Heart left ventricle (tissue), 13 donors: ENCODE results near the gene NUDT1.

Source experiments
- POLR2A ChIP-seq, 2 donors: fragments of 450-650 bp; IDR thresholded peaks; one replicate each; pipeline ENCODE4 v1.6.1; 2017; ENCODE audit warnings: antibody characterized with exemption in 2 of 2, mild to moderate bottlenecking in 2 of 2, moderate library complexity in 2 of 2
- TF ChIP-seq, protein P1 (sequence below), 12 donors: fragments of 200-600 bp; sonication (generic) in 4 of 12; IDR thresholded peaks; one replicate each; pipeline versions ENCODE4 v1.5.0 to v1.8.0; 2018 to 2022; ENCODE audit warnings: antibody characterized with exemption in 12 of 12, mild to moderate bottlenecking in 5 of 12
- donor health status: ischemic (EF 13 %, LVEDD 7.1; RV severe dilation, severe dysfunction).
- donor health status: DM: no; HTN: yes; CAD: no.
- donor health status: DM: no; HTN: no; CAD: no.
- donor health status: ischemic (EF 25% LVEDD 6.9; RV normal size, moderate dysfunction).
- donor health status: ischemic (EF 25% LVEDD 5.7; RV mildly dilated, moderate dysfunction).
- donor health status: ischemic (EF 35%, LVEDD 5.7; RV mildly dilated, moderate dysfunction).
- donor health status: nonischemic (EF 11% LVEDD 7.7; RV severe dilation, severe dysfunction).
- donor health status: DM: yes; HTN: yes; CAD: no.
- donor health status: PGD.
- donor health status: ischemic (EF 29% LVEDD 5.4; RV normal size, mild dysfunction).
- donor health status: nonischemic (EF 23%, LVEDD 6.1; RV moderate dilation, normal function).

DNA sequence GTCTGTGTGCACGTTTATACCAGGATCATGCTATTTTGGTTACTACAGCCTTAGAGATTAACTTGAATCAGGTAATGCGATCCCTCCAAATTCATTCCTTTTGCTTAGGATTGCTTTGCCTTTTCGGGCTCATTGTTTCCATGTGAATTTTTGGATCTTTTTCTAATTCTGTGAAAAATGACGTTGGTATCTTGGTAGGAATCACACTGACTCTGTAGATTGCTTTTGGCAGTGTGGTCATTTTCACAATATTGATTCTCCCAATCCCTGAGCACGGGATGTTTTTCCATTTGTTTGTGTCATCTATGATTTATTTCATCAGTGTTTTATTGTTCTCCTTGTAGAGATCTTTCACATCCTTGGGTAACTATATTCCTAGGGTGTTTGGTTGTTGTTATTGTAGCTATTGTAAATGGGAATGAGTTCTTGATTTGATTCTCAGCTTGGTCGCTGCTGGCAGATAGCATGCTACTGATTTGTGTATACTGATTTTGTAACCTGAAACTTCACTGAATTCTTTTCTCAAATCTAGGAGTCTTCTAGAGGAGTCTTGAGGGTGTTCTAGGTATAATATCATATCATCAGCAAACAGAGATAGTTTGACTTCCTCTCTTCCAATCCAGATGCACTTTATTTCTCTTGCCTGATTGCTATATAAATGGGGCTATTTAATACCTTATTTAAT, 54.1 kb downstream of the NUDT1 start:
- TF ChIP-seq POLR2A (IDR thresholded peaks at IDR 0.05): no peak
- TF ChIP-seq, protein P1, sequence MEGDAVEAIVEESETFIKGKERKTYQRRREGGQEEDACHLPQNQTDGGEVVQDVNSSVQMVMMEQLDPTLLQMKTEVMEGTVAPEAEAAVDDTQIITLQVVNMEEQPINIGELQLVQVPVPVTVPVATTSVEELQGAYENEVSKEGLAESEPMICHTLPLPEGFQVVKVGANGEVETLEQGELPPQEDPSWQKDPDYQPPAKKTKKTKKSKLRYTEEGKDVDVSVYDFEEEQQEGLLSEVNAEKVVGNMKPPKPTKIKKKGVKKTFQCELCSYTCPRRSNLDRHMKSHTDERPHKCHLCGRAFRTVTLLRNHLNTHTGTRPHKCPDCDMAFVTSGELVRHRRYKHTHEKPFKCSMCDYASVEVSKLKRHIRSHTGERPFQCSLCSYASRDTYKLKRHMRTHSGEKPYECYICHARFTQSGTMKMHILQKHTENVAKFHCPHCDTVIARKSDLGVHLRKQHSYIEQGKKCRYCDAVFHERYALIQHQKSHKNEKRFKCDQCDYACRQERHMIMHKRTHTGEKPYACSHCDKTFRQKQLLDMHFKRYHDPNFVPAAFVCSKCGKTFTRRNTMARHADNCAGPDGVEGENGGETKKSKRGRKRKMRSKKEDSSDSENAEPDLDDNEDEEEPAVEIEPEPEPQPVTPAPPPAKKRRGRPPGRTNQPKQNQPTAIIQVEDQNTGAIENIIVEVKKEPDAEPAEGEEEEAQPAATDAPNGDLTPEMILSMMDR (IDR thresholded peaks at IDR 0.05): no peak
